Activated CD8-positive, alpha-beta memory T cell treated with anti-CD3 and anti-CD28 coated beads for 4 hours (primary cell): ENCODE measurements around the gene DGKE.

Experiments used
- DNase-seq, 2 donors: peaks; one replicate each; pipeline ENCODE4 v3.0.0-alpha.2; 2020; ENCODE audit warnings: low read depth in 2 of 2

DGKE gene

DNA sequence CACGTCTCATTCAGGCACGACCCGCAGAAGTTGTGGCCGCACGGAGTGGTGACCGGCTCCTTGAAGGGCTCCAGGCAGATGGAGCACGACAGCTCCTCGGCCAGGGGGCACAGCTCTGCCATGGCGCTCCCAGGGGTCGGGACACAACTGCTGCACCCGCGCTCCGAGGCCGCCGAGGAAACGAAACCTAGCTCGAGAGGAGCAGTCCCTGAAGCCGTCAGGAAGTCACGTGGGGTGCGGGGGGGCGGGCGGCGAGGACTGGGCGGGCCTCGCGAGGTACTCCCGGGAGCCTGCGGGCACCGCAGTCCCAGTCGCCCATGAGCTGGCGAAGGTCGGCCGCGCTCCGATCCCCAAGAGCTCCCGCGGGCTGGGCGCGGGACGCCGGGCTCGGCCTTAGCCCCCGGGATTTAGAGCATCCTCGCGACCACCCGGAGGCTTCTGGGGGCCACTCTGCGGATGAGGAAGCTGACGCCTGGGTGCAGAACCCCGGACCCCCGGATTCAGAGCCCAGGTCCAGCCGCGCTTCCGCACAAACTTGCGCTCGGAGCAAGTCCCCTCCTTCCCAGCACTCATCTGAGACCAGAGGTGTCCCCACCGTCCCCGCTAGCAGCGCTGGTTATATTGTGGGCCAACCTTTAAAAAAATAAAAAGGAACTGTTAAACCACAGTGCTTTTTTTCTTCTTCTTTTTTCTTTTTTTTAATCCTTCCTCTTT, 80.1 kb downstream of the DGKE start, which contains the start of gene TRIM25:
Gene TRIM25, minus strand, starts transcription at position 183 of the 714 bp plus-strand sequence. Its CDS starts 61 bp downstream, at position 122.
- DNase-seq = peak; percentile 80 to 81

DNA sequence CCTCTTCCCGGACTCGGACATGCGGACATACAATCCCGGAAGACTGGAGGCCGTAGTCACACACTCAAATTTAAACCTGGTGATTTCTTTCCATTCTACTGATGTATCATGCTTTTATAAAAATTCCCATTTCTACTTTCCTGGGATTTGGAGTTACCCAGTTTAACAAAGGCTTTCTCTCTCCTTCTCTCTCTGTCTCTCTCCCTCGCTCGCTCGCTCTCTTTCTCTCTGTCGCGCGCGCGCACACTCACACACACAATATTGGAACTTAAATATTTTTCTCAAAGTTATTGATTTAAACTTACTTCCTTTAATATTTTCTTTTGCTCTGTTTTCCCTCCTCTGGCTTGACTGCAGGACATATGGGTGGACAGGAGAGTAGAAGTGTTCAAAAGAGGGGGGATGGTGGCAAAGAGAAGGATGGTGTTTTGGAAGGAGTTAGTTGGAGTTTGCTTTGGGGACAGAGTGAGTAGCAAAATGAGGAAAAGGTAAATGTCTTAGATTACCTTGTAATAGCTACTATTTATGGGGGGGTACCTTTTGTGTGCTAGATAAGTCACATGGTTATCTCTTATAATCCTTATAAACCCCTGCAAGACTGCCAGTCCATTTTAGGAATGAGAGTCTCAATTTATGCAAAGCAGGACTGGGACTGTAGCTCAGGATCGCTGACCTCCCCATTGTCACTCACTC, 80.8 kb downstream of the DGKE start:
- no peak for DNase-seq

GRCh38 chr17:56917559-56918296, 83.8 kb downstream of the DGKE start:
- no peak for DNase-seq

- DNase-seq = no peak
Observed at GRCh38 chr17:56918916-56919315, 85.0 kb downstream of the DGKE start.
